Right renal pelvis (tissue), 4 donors: ENCODE data around the gene IQSEC3. TPM values are rescaled to one million over a fixed set of nuclear protein-coding genes. Genes with fewer than 3 reads are reported as not detected.

Experiments
- DNase-seq, 4 donors: peaks; one replicate each; pipeline ENCODE4 v3.0.0-alpha.2; 2013; ENCODE audit warnings: low read depth in 4 of 4, low spot score in 3 of 4, missing footprints in 1 of 4
- polyA plus RNA-seq, 4 donors: library from polyadenylated mRNA; unstranded; fragments of 120-200 nt; gene quantifications; one replicate each; pipeline ENCODE4 v1.2.1, GENCODE V29; 2013; ENCODE audit not compliant: insufficient read length in 4 of 4

The IQSEC3 gene
- polyA plus RNA-seq, 4 donors: 5.8 to 11.6 (median 7.8) TPM

DNA sequence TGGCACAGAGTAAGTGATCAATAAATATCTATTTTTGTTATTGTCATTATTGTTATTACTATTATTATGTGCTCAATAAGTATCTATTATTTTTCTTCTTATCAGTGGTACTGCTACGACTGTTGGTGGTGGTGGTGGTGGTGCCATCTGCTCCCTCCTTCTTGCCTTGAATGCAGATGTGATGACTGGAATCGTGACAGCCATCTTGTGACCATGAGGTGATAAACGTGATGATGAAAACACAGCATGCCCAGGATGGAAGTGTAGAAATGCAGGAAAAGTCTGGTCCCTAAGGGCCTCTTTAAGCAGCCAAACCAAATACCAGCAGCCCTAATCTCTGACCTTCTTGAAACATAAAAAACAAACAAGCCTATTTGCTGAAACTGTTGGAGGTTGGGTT is 125.0 kb downstream of the IQSEC3 start:
- no peak for DNase-seq

GRCh38 chr12:193261-193660 is 126.7 kb downstream of the IQSEC3 start:
- no peak for DNase-seq

DNA sequence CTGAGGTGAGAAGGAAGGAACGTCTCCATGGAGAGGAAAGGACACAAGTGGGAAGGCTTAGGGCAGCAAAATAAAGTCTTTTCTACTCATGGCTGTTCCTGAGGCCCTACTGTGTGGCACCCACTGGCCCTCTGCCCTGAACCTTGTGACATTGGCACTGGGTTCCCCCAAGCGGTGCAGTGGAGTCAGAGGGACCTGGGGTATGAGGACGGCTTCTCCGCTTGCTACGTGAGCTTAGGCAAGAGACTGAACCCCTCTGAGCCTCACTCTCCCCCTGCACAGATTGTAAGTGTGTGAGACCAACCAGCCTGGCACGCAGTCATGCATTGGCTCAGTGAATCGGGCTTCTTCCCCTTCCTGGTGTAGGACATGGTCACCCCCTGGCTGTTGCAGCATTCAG is 127.7 kb downstream of the IQSEC3 start:
- DNase-seq: no peak

GRCh38 chr12:195156-195555 is 128.6 kb downstream of the IQSEC3 start:
- no peak for DNase-seq

GRCh38 chr12:195951-196350 is 129.4 kb downstream of the IQSEC3 start:
- no peak for DNase-seq

DNA sequence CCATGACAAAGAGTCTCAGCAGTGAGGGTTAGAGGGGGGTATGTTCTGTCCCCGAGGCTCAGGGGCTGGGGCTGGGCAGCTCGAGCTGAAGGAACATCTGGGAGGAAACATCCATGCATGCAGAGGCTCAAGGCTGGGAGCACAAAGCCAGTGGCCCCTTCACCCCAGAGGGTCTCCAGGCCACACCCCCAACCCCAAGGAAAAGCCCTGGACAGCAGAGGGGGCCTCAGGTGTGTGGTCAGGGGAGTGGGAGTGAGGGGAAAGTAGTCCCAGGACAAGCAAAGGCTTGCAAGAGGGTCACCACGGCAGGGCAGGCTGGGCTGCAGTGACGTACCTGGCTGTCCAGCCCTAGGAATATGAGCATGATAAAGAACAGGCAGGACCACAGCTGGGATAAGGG is 129.9 kb downstream of the IQSEC3 start:
- no peak for DNase-seq

GRCh38 chr12:197347-197746 is 130.8 kb downstream of the IQSEC3 start:
- no peak for DNase-seq

- DNase-seq: no peak
These were observed 131.5 kb downstream of the IQSEC3 start for GRCh38 chr12:197911-198695.

- no peak for DNase-seq
These were observed 132.1 kb downstream of the IQSEC3 start for GRCh38 chr12:198705-199104.

DNA sequence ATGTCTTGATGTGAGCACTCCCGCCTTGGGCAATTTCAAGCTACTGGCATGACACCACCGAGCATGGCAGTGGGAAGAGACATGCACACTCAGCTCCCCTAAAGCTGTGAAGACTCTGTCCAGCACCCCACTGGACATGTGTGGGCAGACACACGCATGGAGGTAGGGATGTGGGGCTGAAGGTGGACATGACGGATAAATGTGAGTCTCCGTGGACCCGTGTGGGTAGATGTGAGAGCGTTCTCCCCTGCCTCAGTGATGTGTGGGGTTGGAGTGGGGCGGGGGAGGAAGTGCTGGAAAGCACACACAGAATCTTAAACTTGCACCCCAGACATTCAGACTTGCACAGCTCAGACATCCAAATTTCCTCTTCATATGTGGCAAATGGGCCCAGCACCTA is 134.8 kb downstream of the IQSEC3 start:
- no peak for DNase-seq

DNA sequence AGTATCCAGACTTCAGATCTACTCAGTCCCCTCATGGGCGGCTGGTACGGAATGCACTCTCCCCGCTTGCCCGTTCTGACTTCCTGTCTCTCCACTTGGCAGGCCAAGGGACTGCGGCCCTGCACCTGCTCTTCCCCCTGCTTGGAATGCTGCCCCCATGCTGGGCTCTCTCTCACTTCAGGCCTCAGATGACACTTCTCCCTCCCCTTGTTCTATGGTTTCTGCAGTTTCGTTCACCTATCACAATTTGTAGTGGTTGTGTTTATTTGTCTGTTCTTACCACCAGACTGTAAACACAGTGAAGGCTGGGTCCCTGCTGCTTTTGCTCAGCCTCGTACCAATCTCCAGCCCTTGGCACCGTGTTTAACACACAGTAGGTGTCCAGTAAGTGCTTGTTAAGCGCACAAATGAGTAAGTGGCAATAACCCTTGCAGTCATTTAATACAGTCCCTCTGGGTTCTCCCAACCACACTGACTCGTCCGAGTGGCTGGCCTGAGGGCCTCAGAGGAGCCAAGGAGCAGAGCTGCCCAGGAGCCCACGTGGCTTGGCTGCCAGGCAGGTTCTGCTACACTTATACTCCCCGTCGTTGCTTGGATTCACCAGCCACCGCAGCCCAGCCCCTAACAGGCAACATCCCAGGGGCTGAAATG is 135.6 kb downstream of the IQSEC3 start:
- DNase-seq: no peak

GRCh38 chr12:203074-203461 is 136.5 kb downstream of the IQSEC3 start:
- no peak for DNase-seq

DNA sequence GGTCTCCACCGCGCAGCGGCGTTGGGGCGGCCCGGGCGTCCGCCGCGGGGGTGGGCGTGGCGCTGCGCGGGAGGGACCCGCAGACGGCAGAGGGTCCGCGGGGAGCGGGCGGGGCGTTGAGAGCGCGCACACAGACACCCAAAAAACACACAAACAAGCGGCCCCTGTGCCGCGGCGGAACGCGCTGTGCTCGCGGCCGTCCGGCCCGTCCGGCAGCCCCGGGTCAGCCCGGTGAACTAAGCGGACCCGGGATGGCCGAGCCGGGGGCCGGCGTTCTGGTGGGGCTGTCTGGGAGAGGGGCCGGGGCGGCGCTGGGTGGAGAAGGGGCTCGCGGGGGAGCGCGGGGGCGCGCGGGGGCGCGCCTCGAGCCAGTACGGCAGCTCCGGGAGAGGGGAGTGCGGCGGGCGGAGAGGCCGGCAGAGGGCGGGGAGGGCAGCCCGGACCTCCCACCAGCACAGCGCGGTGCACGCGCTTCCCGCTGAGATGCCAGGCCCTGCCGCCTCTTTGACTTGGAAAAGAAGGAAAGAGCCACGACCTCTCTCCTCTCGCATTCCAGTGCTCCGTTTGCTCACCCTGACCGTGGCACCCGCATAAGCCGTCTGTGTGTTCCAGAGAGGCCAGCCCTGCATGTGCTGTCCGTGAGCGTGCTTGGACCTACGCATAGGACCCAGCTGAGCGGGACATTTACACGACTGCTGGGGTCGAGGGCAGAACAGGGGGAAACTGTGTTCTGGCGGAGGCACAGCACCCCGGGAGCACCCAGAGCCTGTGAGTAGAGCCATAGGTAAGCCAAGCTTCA is 137.1 kb downstream of the IQSEC3 start:
- DNase-seq: no peak

DNA sequence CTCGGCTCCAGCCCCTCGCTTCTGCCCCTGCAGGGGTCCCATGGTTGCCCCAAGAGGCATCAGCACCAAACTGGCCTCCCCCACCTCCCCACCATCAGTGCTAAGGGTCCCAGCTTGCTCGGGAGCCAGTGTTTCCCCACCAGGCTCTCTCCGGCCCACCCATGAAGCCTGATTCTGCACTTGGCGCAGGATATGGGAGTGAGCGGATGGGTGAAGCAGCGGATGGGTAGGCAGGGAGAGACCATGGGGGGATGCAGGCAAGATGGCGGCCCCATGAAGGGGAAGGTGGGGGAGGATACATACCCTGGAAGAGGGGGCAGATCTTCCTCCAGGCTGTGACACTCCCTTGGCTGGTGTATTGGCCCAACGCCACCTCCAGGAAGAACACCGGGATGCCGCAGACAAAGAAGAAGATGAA is 137.7 kb downstream of the IQSEC3 start:
- DNase-seq: no peak

DNA sequence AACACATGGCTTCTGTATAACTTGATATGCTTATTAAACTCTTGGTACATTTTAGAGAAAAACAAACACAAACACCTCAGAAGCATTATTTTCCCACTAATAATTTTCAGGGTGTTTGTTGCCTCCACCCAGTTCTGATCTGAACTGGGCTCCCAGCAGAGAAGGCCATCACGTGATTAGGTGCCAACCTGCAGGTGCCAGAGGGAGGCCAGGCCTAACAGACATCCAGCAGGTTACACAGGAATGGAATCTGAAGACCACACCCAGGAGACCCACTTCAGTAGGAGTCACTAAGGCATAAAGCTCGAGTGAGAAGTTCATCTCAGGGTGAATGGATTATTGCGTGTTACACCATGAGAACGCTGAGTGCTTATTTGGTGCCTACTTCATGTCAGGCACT is 138.5 kb downstream of the IQSEC3 start:
- DNase-seq: no peak

GRCh38 chr12:206746-207440 is 140.3 kb downstream of the IQSEC3 start:
- DNase-seq: no peak

GRCh38 chr12:207804-208203 is 141.2 kb downstream of the IQSEC3 start:
- DNase-seq: no peak

GRCh38 chr12:208813-209212 is 142.2 kb downstream of the IQSEC3 start:
- DNase-seq: no peak

- no peak for DNase-seq
These were observed 142.7 kb downstream of the IQSEC3 start for GRCh38 chr12:209246-209645.

- DNase-seq: no peak
These were observed 143.3 kb downstream of the IQSEC3 start for GRCh38 chr12:209851-210250.
